Neural cell (in vitro differentiated cells): ENCODE data around the gene RBFOX2. TPM values are rescaled to one million over a fixed set of nuclear protein-coding genes. Genes with fewer than 3 reads are reported as not detected.

ENCODE experiments used
- H2AFZ ChIP-seq: fragments of 200-600, 300-800 bp; sonication (generic), shearing (Covaris generic); 2 replicates; pipeline ENCODE4 v1.6.0; 2014; ENCODE audit warnings: low read depth, mild to moderate bottlenecking, antibody characterized with exemption, low read length, moderate library complexity
- H3F3A ChIP-seq: fragments of 200-600 bp; shearing (Covaris generic); 2 replicates; pipeline ENCODE4 v1.6.1; 2016; ENCODE audit warnings: mild to moderate bottlenecking, moderate library complexity, mixed read lengths, antibody characterized with exemption, low read length; ENCODE audit not compliant: insufficient read depth, poor library complexity, severe bottlenecking
- H3K27ac ChIP-seq: fragments of 200-600, 300-800 bp; sonication (generic), shearing (Covaris generic); 2 replicates; pipeline ENCODE4 v1.5.1; 2014; ENCODE audit warnings: mild to moderate bottlenecking, low read length, moderate library complexity
- H3K27me3 ChIP-seq: fragments of 300-800, 200-600 bp; sonication (generic), shearing (Covaris generic); 2 replicates; pipeline ENCODE4 v1.6.0; 2014; ENCODE audit warnings: mild to moderate bottlenecking, low read depth, low read length, moderate library complexity; ENCODE audit not compliant: insufficient read depth
- H3K36me3 ChIP-seq: fragments of 300-800, 200-600 bp; sonication (generic), shearing (Covaris generic); 2 replicates; pipeline ENCODE4 v1.5.1; 2014; ENCODE audit warnings: mild to moderate bottlenecking, antibody characterized with exemption, low read length, moderate library complexity; ENCODE audit not compliant: insufficient read depth
- H3K4me2 ChIP-seq: fragments of 300-800, 200-600 bp; sonication (generic), shearing (Covaris generic); 2 replicates; pipeline ENCODE4 v1.6.0; 2014; ENCODE audit warnings: mild to moderate bottlenecking, low read length
- H3K4me3 ChIP-seq: fragments of 300-800, 200-600 bp; sonication (generic), shearing (Covaris generic); 2 replicates; pipeline ENCODE4 v1.5.1; 2014; ENCODE audit warnings: mild to moderate bottlenecking, low read length, moderate library complexity
- H3K79me2 ChIP-seq: fragments of 200-600 bp; shearing (Covaris generic); replicated peaks from 2 replicates; pipeline ENCODE4 v1.6.0; 2014; ENCODE audit warnings: mild to moderate bottlenecking, low read length, moderate library complexity; ENCODE audit not compliant: insufficient read depth
- H3K9ac ChIP-seq: fragments of 300-800, 200-600 bp; sonication (generic), shearing (Covaris generic); 2 replicates; pipeline ENCODE4 v1.6.1; 2016; ENCODE audit warnings: mild to moderate bottlenecking, low read length, mixed read lengths
- H3K9me2 ChIP-seq: fragments of 200-600 bp; shearing (Covaris generic); 2 replicates; pipeline ENCODE4 v1.6.1; 2016; ENCODE audit warnings: mild to moderate bottlenecking, low read length, mixed read lengths; ENCODE audit not compliant: insufficient read depth
- H3K9me3 ChIP-seq: fragments of 200-600, 300-800 bp; sonication (generic), shearing (Covaris generic); 2 replicates; pipeline ENCODE4 v1.6.1; 2016; ENCODE audit warnings: mild to moderate bottlenecking, mixed run types, low read length, moderate library complexity, mixed read lengths
- H4K20me1 ChIP-seq: fragments of 200-600 bp; shearing (Covaris generic); 2 replicates; pipeline ENCODE4 v1.6.1; 2016; ENCODE audit warnings: mild to moderate bottlenecking, mixed run types; ENCODE audit not compliant: insufficient read depth
- EP300 ChIP-seq: fragments of 450-650 bp; conservative IDR thresholded peaks from 2 replicates; pipeline ENCODE4 v1.6.1; 2014; ENCODE audit warnings: antibody characterized with exemption, mild to moderate bottlenecking, moderate library complexity; ENCODE audit not compliant: poor library complexity, severe bottlenecking
- EZH2 ChIP-seq: fragments of 200-600, 300-800 bp; shearing (Covaris generic), sonication (generic); IDR thresholded peaks from 2 replicates; pipeline ENCODE4 v1.6.1; 2014; ENCODE audit warnings: antibody characterized with exemption, low read length, borderline replicate concordance, mild to moderate bottlenecking; ENCODE audit not compliant: insufficient read depth, poor library complexity, severe bottlenecking
- MXI1 ChIP-seq: fragments of 450-650 bp; conservative IDR thresholded peaks from 2 replicates; pipeline ENCODE4 v1.6.1; 2014; ENCODE audit warnings: antibody characterized with exemption, mild to moderate bottlenecking; ENCODE audit not compliant: poor library complexity, severe bottlenecking
- POLR2AphosphoS5 ChIP-seq: IDR thresholded peaks from 2 replicates; pipeline ENCODE4 v1.6.1; 2012
- RAD21 ChIP-seq: fragments of 450-650 bp; conservative IDR thresholded peaks from 2 replicates; pipeline ENCODE4 v1.6.1; 2014; ENCODE audit warnings: antibody characterized with exemption, mild to moderate bottlenecking, moderate library complexity
- SMC3 ChIP-seq: fragments of 450-650 bp; conservative IDR thresholded peaks from 2 replicates; pipeline ENCODE4 v1.6.1; 2014; ENCODE audit warnings: antibody characterized with exemption, mild to moderate bottlenecking, moderate library complexity; ENCODE audit not compliant: poor library complexity
- TAF1 ChIP-seq: IDR thresholded peaks from 2 replicates; pipeline ENCODE4 v1.6.1; 2012; ENCODE audit warnings: low read depth
- polyA plus RNA-seq: library from polyadenylated mRNA; depleted of rRNA; stranded (reverse); fragments of >200 nt; gene quantifications from 2 replicates; pipeline ENCODE4 v1.2.3, GENCODE V29; 2014
- TF ChIP-seq, protein P1 (sequence below): fragments of 450-650 bp; IDR thresholded peaks from 2 replicates; pipeline ENCODE4 v1.5.1; 2014; ENCODE audit warnings: antibody characterized with exemption, mild to moderate bottlenecking, moderate library complexity; ENCODE audit not compliant: poor library complexity, severe bottlenecking
- TF ChIP-seq, protein P2 (sequence below): IDR thresholded peaks from 2 replicates; pipeline ENCODE4 v1.6.1; 2012; ENCODE audit warnings: borderline replicate concordance

Gene RBFOX2
- polyA plus RNA-seq, 1 donor from 2014 or later, result 529 TPM

DNA sequence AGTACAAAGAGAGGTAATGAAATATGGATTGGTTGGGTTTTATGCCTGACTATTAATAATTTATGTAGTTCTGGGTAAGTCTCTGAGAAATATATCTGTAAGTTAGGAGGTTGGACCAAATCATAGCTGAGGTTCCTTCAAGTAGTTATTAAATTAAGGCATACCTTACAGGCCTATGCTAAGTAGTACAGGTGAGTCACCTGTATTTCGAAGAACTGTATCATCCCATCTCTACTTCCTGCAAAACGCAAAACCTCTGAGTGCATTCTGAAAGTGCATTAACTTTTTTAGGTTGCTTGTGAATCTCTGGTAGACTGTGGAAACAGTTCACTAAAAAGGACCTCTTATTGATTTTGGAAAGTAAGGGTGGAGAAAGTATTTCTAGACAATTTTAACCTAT, 273.9 kb downstream of the RBFOX2 start:
- Histone ChIP-seq H3K9me2 (no peaks in the 10 kb centered on the region), H3K36me3 (peaks cover 29% of the 10 kb centered on the region), H2AFZ (no peak overlapping the region), H3K27me3 (no peaks in the 10 kb centered on the region), H3K79me2 (no peaks in the 10 kb centered on the region), H3K4me2 (no peak overlapping the region), H3F3A (no peaks in the 10 kb centered on the region), H3K9ac (no peak overlapping the region), H3K27ac (no peak overlapping the region), H3K9me3 (no peaks in the 10 kb centered on the region), H3K4me3 (no peak overlapping the region), H4K20me1 (peaks cover 4% of the 10 kb centered on the region)
- TF ChIP-seq SMC3 (no peak), RAD21 (no peak), MXI1 (no peak), POLR2AphosphoS5 (no peak)
- TF ChIP-seq, protein P1, sequence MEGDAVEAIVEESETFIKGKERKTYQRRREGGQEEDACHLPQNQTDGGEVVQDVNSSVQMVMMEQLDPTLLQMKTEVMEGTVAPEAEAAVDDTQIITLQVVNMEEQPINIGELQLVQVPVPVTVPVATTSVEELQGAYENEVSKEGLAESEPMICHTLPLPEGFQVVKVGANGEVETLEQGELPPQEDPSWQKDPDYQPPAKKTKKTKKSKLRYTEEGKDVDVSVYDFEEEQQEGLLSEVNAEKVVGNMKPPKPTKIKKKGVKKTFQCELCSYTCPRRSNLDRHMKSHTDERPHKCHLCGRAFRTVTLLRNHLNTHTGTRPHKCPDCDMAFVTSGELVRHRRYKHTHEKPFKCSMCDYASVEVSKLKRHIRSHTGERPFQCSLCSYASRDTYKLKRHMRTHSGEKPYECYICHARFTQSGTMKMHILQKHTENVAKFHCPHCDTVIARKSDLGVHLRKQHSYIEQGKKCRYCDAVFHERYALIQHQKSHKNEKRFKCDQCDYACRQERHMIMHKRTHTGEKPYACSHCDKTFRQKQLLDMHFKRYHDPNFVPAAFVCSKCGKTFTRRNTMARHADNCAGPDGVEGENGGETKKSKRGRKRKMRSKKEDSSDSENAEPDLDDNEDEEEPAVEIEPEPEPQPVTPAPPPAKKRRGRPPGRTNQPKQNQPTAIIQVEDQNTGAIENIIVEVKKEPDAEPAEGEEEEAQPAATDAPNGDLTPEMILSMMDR, result no peak

- H3K27ac ChIP-seq, result no peak overlapping the region
Measured at GRCh38 chr22:35752863-35753189, 275.8 kb downstream of the RBFOX2 start.

More at GRCh38 chr22:35752863-35753189, 275.8 kb downstream of the RBFOX2 start:
- Histone ChIP-seq H3K27me3 (no peaks in the 10 kb centered on the region), H3K4me3 (no peak overlapping the region), H3K9me2 (no peaks in the 10 kb centered on the region), H3K4me2 (no peak overlapping the region), H3K9me3 (no peaks in the 10 kb centered on the region), H3K79me2 (no peaks in the 10 kb centered on the region), H3K36me3 (peaks cover 20% of the 10 kb centered on the region), H3F3A (no peaks in the 10 kb centered on the region), H4K20me1 (peaks cover 4% of the 10 kb centered on the region), H2AFZ (no peak overlapping the region), H3K9ac (no peak overlapping the region)
- TF ChIP-seq SMC3 (no peak), EP300 (no peak), EZH2 (no peak), MXI1 (no peak), RAD21 (no peak), TAF1 (no peak), POLR2AphosphoS5 (no peak)
- TF ChIP-seq, protein P2, sequence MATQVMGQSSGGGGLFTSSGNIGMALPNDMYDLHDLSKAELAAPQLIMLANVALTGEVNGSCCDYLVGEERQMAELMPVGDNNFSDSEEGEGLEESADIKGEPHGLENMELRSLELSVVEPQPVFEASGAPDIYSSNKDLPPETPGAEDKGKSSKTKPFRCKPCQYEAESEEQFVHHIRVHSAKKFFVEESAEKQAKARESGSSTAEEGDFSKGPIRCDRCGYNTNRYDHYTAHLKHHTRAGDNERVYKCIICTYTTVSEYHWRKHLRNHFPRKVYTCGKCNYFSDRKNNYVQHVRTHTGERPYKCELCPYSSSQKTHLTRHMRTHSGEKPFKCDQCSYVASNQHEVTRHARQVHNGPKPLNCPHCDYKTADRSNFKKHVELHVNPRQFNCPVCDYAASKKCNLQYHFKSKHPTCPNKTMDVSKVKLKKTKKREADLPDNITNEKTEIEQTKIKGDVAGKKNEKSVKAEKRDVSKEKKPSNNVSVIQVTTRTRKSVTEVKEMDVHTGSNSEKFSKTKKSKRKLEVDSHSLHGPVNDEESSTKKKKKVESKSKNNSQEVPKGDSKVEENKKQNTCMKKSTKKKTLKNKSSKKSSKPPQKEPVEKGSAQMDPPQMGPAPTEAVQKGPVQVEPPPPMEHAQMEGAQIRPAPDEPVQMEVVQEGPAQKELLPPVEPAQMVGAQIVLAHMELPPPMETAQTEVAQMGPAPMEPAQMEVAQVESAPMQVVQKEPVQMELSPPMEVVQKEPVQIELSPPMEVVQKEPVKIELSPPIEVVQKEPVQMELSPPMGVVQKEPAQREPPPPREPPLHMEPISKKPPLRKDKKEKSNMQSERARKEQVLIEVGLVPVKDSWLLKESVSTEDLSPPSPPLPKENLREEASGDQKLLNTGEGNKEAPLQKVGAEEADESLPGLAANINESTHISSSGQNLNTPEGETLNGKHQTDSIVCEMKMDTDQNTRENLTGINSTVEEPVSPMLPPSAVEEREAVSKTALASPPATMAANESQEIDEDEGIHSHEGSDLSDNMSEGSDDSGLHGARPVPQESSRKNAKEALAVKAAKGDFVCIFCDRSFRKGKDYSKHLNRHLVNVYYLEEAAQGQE, result no peak
- TF ChIP-seq, protein P1, result no peak
